GM21717 (cell line): ENCODE results near the gene INPP4A.

ENCODE experiments used
- ATAC-seq: cut with Tn5 transposase; IDR thresholded peaks from one replicate; pipeline ENCODE4 v1.9.1; 2021; ENCODE audit warnings: mild to moderate bottlenecking, moderate library complexity; ENCODE audit not compliant: unreplicated experiment

INPP4A gene

GRCh38 chr2:98489971-98490962 is 45.6 kb downstream of the INPP4A start:
- ATAC-seq, result no peak

GRCh38 chr2:98492441-98492840 is 47.8 kb downstream of the INPP4A start:
- no peak for ATAC-seq

- no peak for ATAC-seq
These were observed 50.0 kb downstream of the INPP4A start for GRCh38 chr2:98494699-98495098.

GRCh38 chr2:98496750-98497493 is 52.3 kb downstream of the INPP4A start:
- ATAC-seq, result no peak

- ATAC-seq, result no peak
These were observed 54.2 kb downstream of the INPP4A start for GRCh38 chr2:98498703-98499440.

- ATAC-seq, result no peak
These were observed 55.9 kb downstream of the INPP4A start for GRCh38 chr2:98500561-98500960.

GRCh38 chr2:98501223-98501622 is 56.6 kb downstream of the INPP4A start:
- no peak for ATAC-seq

- no peak for ATAC-seq
These were observed 57.2 kb downstream of the INPP4A start for GRCh38 chr2:98501876-98502275.

- no peak for ATAC-seq
These were observed 58.1 kb downstream of the INPP4A start for GRCh38 chr2:98502556-98503335.

- no peak for ATAC-seq
These were observed 58.9 kb downstream of the INPP4A start for GRCh38 chr2:98503481-98504105.

- ATAC-seq, result no peak
These were observed 59.9 kb downstream of the INPP4A start for GRCh38 chr2:98504381-98505109.

GRCh38 chr2:98505311-98505808 is 60.7 kb downstream of the INPP4A start:
- ATAC-seq, result no peak

- ATAC-seq, result no peak
These were observed 61.5 kb downstream of the INPP4A start for GRCh38 chr2:98505971-98506664.

GRCh38 chr2:98506881-98507280 is 62.2 kb downstream of the INPP4A start:
- no peak for ATAC-seq

- ATAC-seq, result no peak
These were observed 62.8 kb downstream of the INPP4A start for GRCh38 chr2:98507461-98507860.

GRCh38 chr2:98507891-98508708 is 63.4 kb downstream of the INPP4A start:
- no peak for ATAC-seq

- no peak for ATAC-seq
These were observed 64.0 kb downstream of the INPP4A start for GRCh38 chr2:98508709-98509066.
